ENCODE data around the gene TOR4A. TPM values are rescaled to one million over a fixed set of nuclear protein-coding genes. Genes with fewer than 3 reads are reported as not detected.

TOR4A gene
- polyA plus RNA-seq, 4 donors = 3.4 to 21.5 (median 15.4) TPM

DNA sequence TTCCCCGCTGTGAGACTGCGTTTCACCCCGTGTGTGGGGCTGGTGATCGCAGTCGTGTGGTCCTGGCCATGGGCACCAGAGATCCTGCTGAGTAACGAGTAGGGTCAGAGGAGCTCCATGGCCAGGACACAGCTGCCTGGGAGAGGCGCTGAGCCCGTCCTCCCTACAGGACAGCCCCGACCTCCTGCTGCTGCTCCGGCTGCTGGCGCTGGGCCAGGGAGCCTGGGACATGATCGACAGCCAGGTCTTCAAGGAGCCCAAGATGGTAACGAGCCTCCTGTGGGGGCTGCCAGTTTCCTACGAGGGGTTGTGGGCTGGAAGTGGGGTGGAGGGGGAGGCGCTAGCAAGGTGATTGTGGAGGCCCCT, 11.4 kb upstream of the TOR4A start:
- Histone ChIP-seq H3K4me1 (ENCODE audit: control insufficient read depth in 3 of 3, insufficient read depth in 2 of 3, low read depth in 1 of 3, low read length in 2 of 3) (peaks cover 0 to 8% (median 3%) of the 10 kb centered on the region in 3 donors), H3K27me3 (ENCODE audit: control insufficient read depth in 3 of 3, insufficient read depth in 3 of 3, low read length in 3 of 3) (no peaks in the 10 kb centered on the region), H3K36me3 (ENCODE audit: control insufficient read depth in 3 of 3, insufficient read depth in 2 of 3, low read depth in 1 of 3, low read length in 3 of 3) (peaks cover 7 to 90% (median 8%) of the 10 kb centered on the region in 3 donors), H3K27ac (ENCODE audit: low read depth in 1 of 3, low read length in 2 of 3) (no peak overlapping the region), H3K9me3 (ENCODE audit: control insufficient read depth in 2 of 2, insufficient read depth in 1 of 2, low read depth in 1 of 2, low read length in 1 of 2) (no peaks in the 10 kb centered on the region), H3K4me3 (ENCODE audit: low read depth in 1 of 3, low read length in 3 of 3) (no peak overlapping the region)
- 88 to 92% (median 89%) methylated on average over 11 to 15 of the region's 15 CpGs for WGBS, 3 donors
- DNase-seq = no peak
- FAIRE-seq = no peak

DNA sequence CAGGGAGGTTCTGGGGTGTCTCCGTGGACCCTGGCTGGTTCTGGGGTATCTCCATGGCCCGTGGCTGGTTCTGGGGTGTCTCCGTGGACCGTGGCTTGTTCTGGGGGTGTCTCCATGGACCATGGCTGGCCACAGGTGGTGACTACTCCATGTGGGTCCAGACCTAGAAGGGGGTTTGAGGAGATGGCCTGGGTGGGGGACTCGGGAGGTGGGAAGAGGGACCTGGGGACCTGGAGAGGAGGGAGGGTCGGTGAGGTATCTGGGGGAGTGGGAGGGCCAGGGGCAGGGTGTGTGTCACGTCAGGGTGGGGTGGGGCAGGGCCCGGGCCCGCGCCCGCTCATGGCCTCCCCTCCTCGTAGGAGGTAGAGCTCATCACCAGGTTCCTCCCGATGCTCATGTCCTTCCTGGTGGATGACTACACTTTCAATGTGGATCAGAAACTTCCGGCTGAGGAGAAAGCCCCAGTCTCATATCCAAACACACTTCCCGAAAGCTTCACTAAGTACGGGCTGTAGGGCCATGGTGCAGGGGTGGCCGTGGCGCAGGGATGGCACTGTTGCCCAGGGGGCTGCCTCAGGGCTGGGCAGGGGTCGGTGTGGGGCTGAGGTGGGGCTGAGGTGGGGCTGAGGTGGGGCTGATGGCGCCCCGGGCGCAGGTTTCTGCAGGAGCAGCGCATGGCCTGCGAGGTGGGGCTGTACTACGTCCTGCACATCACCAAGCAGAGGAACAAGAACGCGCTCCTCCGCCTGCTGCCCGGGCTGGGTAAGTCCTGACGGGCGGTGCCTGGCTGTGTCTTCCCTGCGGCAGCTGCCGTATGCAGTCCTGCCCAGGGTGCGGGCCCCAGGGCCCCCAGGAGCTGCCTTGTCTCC, 10.7 kb upstream of the TOR4A start:
- no peak for FAIRE-seq
- Histone ChIP-seq H3K36me3 (ENCODE audit: control insufficient read depth in 3 of 3, insufficient read depth in 2 of 3, low read depth in 1 of 3, low read length in 3 of 3) (peaks cover 7 to 91% (median 11%) of the 10 kb centered on the region in 3 donors), H3K4me3 (ENCODE audit: low read depth in 1 of 3, low read length in 3 of 3) (no peak overlapping the region), H3K27ac (ENCODE audit: low read depth in 1 of 3, low read length in 2 of 3) (no peak overlapping the region), H3K4me1 (ENCODE audit: control insufficient read depth in 3 of 3, insufficient read depth in 2 of 3, low read depth in 1 of 3, low read length in 2 of 3) (peaks cover 0 to 8% (median 3%) of the 10 kb centered on the region in 3 donors), H3K9me3 (ENCODE audit: control insufficient read depth in 2 of 2, insufficient read depth in 1 of 2, low read depth in 1 of 2, low read length in 1 of 2) (no peaks in the 10 kb centered on the region), H3K27me3 (ENCODE audit: control insufficient read depth in 3 of 3, insufficient read depth in 3 of 3, low read length in 3 of 3) (no peaks in the 10 kb centered on the region)
- no peak for DNase-seq
- WGBS, 3 donors = 90 to 94% (median 91%) methylated on average over 30 to 34 of the region's 34 CpGs

DNA sequence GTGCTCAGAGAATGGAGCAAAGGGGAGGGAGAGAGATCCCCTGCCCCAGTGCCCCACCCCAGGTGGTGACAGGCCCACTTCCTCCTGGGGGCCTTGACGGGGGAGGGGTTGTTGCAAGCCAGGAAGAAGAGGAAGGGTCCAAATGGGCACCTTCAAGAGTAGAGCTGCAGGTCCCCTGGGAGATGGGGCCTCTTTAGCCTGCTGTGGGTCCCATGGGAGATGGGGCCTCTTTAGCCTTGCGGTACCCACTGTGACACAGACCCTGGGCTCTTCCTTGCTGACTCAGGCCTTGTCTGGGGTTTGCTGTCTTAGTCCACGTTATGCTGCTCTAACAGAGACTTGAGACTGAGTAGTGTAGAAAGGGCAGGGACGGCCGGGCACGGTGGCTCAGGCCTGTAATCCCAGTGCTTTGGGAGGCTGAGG, 9.6 kb upstream of the TOR4A start:
- no peak for FAIRE-seq
- peaks cover 0 to 8% (median 3%) of the 10 kb centered on the region in 3 donors for H3K4me1 ChIP-seq (ENCODE audit: control insufficient read depth in 3 of 3, insufficient read depth in 2 of 3, low read depth in 1 of 3, low read length in 2 of 3)
- no peaks in the 10 kb centered on the region for H3K27me3 ChIP-seq (ENCODE audit: control insufficient read depth in 3 of 3, insufficient read depth in 3 of 3, low read length in 3 of 3)
- peaks cover 0 to 2% of the 10 kb centered on the region in 2 donors for H3K9me3 ChIP-seq (ENCODE audit: control insufficient read depth in 2 of 2, insufficient read depth in 1 of 2, low read depth in 1 of 2, low read length in 1 of 2)
- no peak overlapping the region for H3K4me3 ChIP-seq (ENCODE audit: low read depth in 1 of 3, low read length in 3 of 3)
- H3K36me3 ChIP-seq (ENCODE audit: control insufficient read depth in 3 of 3, insufficient read depth in 2 of 3, low read depth in 1 of 3, low read length in 3 of 3) = peaks cover 7 to 96% (median 13%) of the 10 kb centered on the region in 3 donors
- H3K27ac ChIP-seq (ENCODE audit: low read depth in 1 of 3, low read length in 2 of 3) = peak overlapping the region in 1 of 3 donors; percentile 28
- WGBS, 3 donors = 85 to 91% (median 85%) methylated on average over 6 of the region's 6 CpGs
- no peak for DNase-seq

DNA sequence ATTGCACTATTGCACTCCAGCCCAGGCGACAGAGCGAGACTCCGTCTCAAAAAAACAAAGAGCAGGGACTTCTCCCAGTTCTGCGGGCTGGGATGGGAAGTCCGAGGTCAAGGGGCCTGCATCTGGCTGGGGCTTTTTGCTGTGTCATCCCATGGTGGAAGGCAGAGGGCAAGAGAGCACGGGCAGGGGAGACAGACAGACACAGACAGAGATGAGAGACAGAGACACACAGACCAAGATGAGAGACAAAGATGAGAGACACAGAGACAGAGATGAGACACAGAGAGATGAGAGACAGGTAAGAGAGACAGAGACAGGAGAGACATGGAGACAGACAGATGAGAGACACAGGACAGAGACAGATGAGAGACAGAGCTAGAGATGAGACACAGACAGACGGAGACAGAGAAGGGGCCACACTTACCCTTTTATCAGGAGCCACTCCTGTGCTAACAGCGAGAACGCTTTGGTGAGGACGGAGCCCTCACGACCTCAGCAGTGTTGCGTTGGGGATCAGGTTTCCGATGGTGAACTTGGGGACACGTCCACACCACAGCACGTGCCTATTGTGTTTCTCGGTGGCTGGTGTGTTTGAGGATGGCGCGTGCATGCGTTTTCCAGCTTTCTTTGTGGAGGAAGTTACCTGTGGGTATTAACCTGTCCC, 8.9 kb upstream of the TOR4A start:
- peaks cover 0 to 8% (median 3%) of the 10 kb centered on the region in 3 donors for H3K4me1 ChIP-seq (ENCODE audit: control insufficient read depth in 3 of 3, insufficient read depth in 2 of 3, low read depth in 1 of 3, low read length in 2 of 3)
- peaks cover 0 to 2% of the 10 kb centered on the region in 2 donors for H3K9me3 ChIP-seq (ENCODE audit: control insufficient read depth in 2 of 2, insufficient read depth in 1 of 2, low read depth in 1 of 2, low read length in 1 of 2)
- DNase-seq (no peak), FAIRE-seq (no peak)
- peak overlapping the region in 1 of 3 donors; percentile 76 for H3K27ac ChIP-seq (ENCODE audit: low read depth in 1 of 3, low read length in 2 of 3)
- WGBS, 3 donors = 66 to 72% (median 68%) methylated on average over 19 of the region's 19 CpGs
- peaks cover 7 to 98% (median 13%) of the 10 kb centered on the region in 3 donors for H3K36me3 ChIP-seq (ENCODE audit: control insufficient read depth in 3 of 3, insufficient read depth in 2 of 3, low read depth in 1 of 3, low read length in 3 of 3)
- H3K27me3 ChIP-seq (ENCODE audit: control insufficient read depth in 3 of 3, insufficient read depth in 3 of 3, low read length in 3 of 3) = no peaks in the 10 kb centered on the region
- no peak overlapping the region for H3K4me3 ChIP-seq (ENCODE audit: low read depth in 1 of 3, low read length in 3 of 3)

DNA sequence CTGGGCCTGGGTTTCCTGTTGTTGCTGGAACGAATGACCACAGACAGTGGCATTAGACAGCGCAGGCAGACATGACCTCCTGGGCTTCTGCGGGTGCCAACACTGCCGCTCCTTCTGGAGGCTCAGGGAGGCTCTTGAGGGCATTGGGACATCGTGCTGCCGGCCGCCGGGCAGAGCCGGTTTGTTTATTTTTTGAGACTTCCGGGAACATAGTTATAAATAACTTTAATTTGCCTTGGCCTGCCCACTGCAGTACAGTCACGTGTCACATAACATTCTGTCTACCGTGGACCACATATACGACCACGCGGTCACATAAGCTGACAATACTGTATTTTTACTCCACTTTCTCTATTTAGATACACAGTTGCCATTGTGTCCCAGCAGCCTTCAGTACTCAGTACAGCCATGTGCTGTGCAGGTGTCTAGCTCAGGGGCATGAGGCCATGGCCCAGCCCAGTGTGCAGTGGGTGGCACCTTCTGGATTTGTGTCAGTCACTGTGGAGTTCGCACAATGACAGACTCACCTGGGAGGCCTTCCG, 8.2 kb upstream of the TOR4A start:
- Histone ChIP-seq H3K36me3 (ENCODE audit: control insufficient read depth in 3 of 3, insufficient read depth in 2 of 3, low read depth in 1 of 3, low read length in 3 of 3) (peaks cover 7 to 98% (median 11%) of the 10 kb centered on the region in 3 donors), H3K4me1 (ENCODE audit: control insufficient read depth in 3 of 3, insufficient read depth in 2 of 3, low read depth in 1 of 3, low read length in 2 of 3) (peaks cover 1 to 8% (median 4%) of the 10 kb centered on the region in 3 donors)

DNA sequence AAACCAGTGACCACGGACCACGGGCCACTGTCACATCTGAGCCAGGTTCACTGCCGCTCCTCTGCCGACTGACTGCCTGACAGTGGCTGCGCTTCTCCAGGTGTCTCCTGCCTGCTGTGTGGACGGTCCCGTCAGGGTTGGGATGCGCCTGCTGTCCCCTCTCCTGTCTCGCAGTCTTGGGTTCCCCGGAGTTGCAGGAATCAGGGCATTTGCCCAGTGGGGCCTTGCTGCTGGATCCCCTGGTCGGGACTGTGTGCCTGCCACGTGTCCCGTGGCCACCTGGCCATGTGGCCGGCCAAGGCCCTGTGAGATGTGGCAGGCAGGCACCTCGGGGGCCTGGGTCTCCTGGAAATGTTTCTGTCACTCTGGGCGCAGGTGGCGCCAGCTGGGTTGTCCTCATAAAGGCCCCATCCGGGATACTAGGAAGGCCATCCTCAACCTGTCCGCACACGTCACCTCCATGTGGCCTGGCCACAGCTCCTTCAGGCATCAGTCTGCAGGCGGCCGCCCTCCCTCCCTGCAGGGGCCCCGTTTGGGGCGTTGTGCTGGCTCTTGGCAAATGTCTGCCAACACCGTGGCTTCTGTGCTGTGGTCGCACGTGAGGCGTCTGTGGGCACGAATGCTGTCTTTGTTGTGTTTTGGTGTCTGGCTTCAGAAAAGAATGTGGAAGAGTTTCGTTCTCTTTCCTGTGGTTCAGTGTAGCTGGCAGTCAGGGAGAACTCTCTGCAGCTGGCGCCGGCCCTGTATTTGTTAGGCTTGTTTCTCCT, 6.4 kb upstream of the TOR4A start:
- FAIRE-seq (no peak), DNase-seq (no peak)
- peaks cover 4 to 15% (median 8%) of the 10 kb centered on the region in 3 donors for H3K4me1 ChIP-seq (ENCODE audit: control insufficient read depth in 3 of 3, insufficient read depth in 2 of 3, low read depth in 1 of 3, low read length in 2 of 3)
- 82 to 88% (median 85%) methylated on average over 32 of the region's 32 CpGs for WGBS, 3 donors
- H3K9me3 ChIP-seq (ENCODE audit: control insufficient read depth in 2 of 2, insufficient read depth in 1 of 2, low read depth in 1 of 2, low read length in 1 of 2) = peaks cover 0 to 2% of the 10 kb centered on the region in 2 donors
- no peak overlapping the region for H3K27ac ChIP-seq (ENCODE audit: low read depth in 1 of 3, low read length in 2 of 3)
- peaks cover 4 to 92% (median 10%) of the 10 kb centered on the region in 3 donors for H3K36me3 ChIP-seq (ENCODE audit: control insufficient read depth in 3 of 3, insufficient read depth in 2 of 3, low read depth in 1 of 3, low read length in 3 of 3)
- no peak overlapping the region for H3K4me3 ChIP-seq (ENCODE audit: low read depth in 1 of 3, low read length in 3 of 3)
- no peaks in the 10 kb centered on the region for H3K27me3 ChIP-seq (ENCODE audit: control insufficient read depth in 3 of 3, insufficient read depth in 3 of 3, low read length in 3 of 3)

More for the DNA sequence above, 8.2 kb upstream of the TOR4A start:
- peak in 1 of 2 donors; percentile 70 for DNase-seq
- Histone ChIP-seq H3K9me3 (ENCODE audit: control insufficient read depth in 2 of 2, insufficient read depth in 1 of 2, low read depth in 1 of 2, low read length in 1 of 2) (peaks cover 0 to 2% of the 10 kb centered on the region in 2 donors), H3K27me3 (ENCODE audit: control insufficient read depth in 3 of 3, insufficient read depth in 3 of 3, low read length in 3 of 3) (no peaks in the 10 kb centered on the region), H3K27ac (ENCODE audit: low read depth in 1 of 3, low read length in 2 of 3) (peak overlapping the region in 2 of 3 donors; percentile 8 to 76), H3K4me3 (ENCODE audit: low read depth in 1 of 3, low read length in 3 of 3) (peak overlapping the region in 1 of 3 donors; percentile 6)
- FAIRE-seq = no peak
- WGBS, 3 donors = 21 to 41% (median 37%) methylated on average over 17 of the region's 17 CpGs

DNA sequence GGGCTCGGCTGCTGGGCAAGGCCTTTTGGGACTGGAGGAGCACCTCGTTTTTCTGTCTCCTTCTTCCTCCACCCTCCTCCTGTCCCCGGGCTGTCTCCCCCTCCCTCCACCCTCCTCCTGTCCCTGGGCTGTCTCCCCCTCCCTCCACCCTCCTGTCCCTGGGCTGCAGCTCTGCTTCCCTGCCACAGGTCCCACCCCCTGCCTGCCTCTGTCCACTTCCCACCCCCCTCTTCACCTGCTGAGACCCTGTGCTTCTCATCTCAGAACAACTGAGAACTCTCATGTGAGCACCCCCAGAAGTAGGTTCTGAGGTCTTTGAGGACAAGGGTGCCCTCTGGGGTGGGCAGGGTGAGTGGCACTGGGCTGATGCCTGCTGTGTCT, 5.8 kb upstream of the TOR4A start:
- FAIRE-seq = no peak
- H3K9me3 ChIP-seq (ENCODE audit: control insufficient read depth in 2 of 2, insufficient read depth in 1 of 2, low read depth in 1 of 2, low read length in 1 of 2) = peaks cover 0 to 2% of the 10 kb centered on the region in 2 donors
- H3K27me3 ChIP-seq (ENCODE audit: control insufficient read depth in 3 of 3, insufficient read depth in 3 of 3, low read length in 3 of 3) = no peaks in the 10 kb centered on the region
- H3K4me1 ChIP-seq (ENCODE audit: control insufficient read depth in 3 of 3, insufficient read depth in 2 of 3, low read depth in 1 of 3, low read length in 2 of 3) = peaks cover 4 to 20% (median 11%) of the 10 kb centered on the region in 3 donors
- H3K27ac ChIP-seq (ENCODE audit: low read depth in 1 of 3, low read length in 2 of 3) = no peak overlapping the region
- peaks cover 0 to 91% (median 8%) of the 10 kb centered on the region in 3 donors for H3K36me3 ChIP-seq (ENCODE audit: control insufficient read depth in 3 of 3, insufficient read depth in 2 of 3, low read depth in 1 of 3, low read length in 3 of 3)
- no peak overlapping the region for H3K4me3 ChIP-seq (ENCODE audit: low read depth in 1 of 3, low read length in 3 of 3)
- WGBS, 3 donors = 44 to 59% (median 45%) methylated on average over 3 of the region's 3 CpGs
- DNase-seq = no peak

All from small intestine (tissue), 7 donors.